ENCODE data around the gene STS.

GRCh38 chrX:7109049-7109531, 38.4 kb upstream of the STS start:
- TF ChIP-seq POLR2A (IDR thresholded peaks at IDR 0.05) (no peak), CTCF (IDR thresholded peaks at IDR 0.05) (no peak)
